GM13976 (cell line): Measurements from ENCODE around the gene SHISAL1.

Experiments
- DNase-seq: peaks from one replicate; pipeline ENCODE4 v3.0.0; 2012; ENCODE audit warnings: low spot score
- CTCF ChIP-seq: IDR thresholded peaks from 2 replicates; pipeline ENCODE4 v1.5.1; 2012; ENCODE audit warnings: borderline replicate concordance, mild to moderate bottlenecking; ENCODE audit not compliant: insufficient read depth; ENCODE audit errors: extremely low read depth, missing control alignments, control extremely low read depth
- in situ Hi-C: fragments of 300-500 bp; cut with MboI; formaldehyde crosslinking; loops from one replicate; pipeline ENCODE4 v1.12.0; 2022; ENCODE audit warnings: low sequenced_read_pairs, mixed read lengths, inconsistent platforms; ENCODE audit not compliant: unreplicated experiment

SHISAL1 gene

GRCh38 chr22:44311855-44312170, 938 bp downstream of the SHISAL1 start:
- TF ChIP-seq CTCF = no peak
- in situ Hi-C loops = no loop called here
- no peak for DNase-seq

- in situ Hi-C loops = no loop called here
- no peak for DNase-seq
- no peak for TF ChIP-seq CTCF
Measured at GRCh38 chr22:44311104-44311854, 1.5 kb downstream of the SHISAL1 start.

GRCh38 chr22:44309647-44310046, 3.1 kb downstream of the SHISAL1 start:
- no peak for TF ChIP-seq CTCF
- in situ Hi-C loops = no loop called here

GRCh38 chr22:44309137-44309536, 3.6 kb downstream of the SHISAL1 start:
- in situ Hi-C loops = no loop called here
- no peak for TF ChIP-seq CTCF
- DNase-seq = no peak

More at GRCh38 chr22:44309647-44310046, 3.1 kb downstream of the SHISAL1 start:
- no peak for DNase-seq

- TF ChIP-seq CTCF = no peak
Measured at GRCh38 chr22:44307509-44308169, 5.1 kb downstream of the SHISAL1 start.

GRCh38 chr22:44305888-44306287, 6.9 kb downstream of the SHISAL1 start:
- DNase-seq = no peak
- in situ Hi-C loops = no loop called here
- no peak for TF ChIP-seq CTCF

More at GRCh38 chr22:44307509-44308169, 5.1 kb downstream of the SHISAL1 start:
- in situ Hi-C loops = no loop called here
- no peak for DNase-seq
